OCI-LY1 (cell line): ENCODE results near the gene KIAA0040.

Experiments used
- H2AFZ ChIP-seq: fragments of 200-600 bp; sonication (generic), shearing (Covaris generic); 2 replicates; pipeline ENCODE4 v1.6.0; 2014; ENCODE audit warnings: antibody characterized with exemption, mild to moderate bottlenecking, low read length
- H3F3A ChIP-seq: fragments of 200-600 bp; sonication (generic), shearing (Covaris generic); 2 replicates; pipeline ENCODE4 v1.6.0; 2014; ENCODE audit warnings: mild to moderate bottlenecking, antibody characterized with exemption, low read length, moderate library complexity; ENCODE audit not compliant: insufficient read depth
- H3K27ac ChIP-seq: fragments of 200-600 bp; sonication (generic); 2 replicates; pipeline ENCODE4 v1.5.1; 2014; ENCODE audit warnings: low read length, mixed run types, mild to moderate bottlenecking, low read depth; ENCODE audit not compliant: poor library complexity, severe bottlenecking
- H3K27me3 ChIP-seq: fragments of 200-600 bp; sonication (generic); 2 replicates; pipeline ENCODE4 v1.6.0; 2014; ENCODE audit warnings: antibody characterized with exemption, mild to moderate bottlenecking, low read length, moderate library complexity; ENCODE audit not compliant: insufficient read depth
- H3K36me3 ChIP-seq: fragments of 200-600 bp; sonication (generic); 2 replicates; pipeline ENCODE4 v1.6.1; 2014; ENCODE audit warnings: mild to moderate bottlenecking, antibody characterized with exemption, low read length, moderate library complexity, mixed read lengths; ENCODE audit not compliant: insufficient read depth
- H3K4me1 ChIP-seq: fragments of 200-600 bp; sonication (generic); 2 replicates; pipeline ENCODE4 v1.5.1; 2014; ENCODE audit warnings: mild to moderate bottlenecking, low read length, moderate library complexity; ENCODE audit not compliant: insufficient read depth, severe bottlenecking
- H3K4me2 ChIP-seq: fragments of 200-600 bp; sonication (generic), shearing (Covaris generic); 2 replicates; pipeline ENCODE4 v1.6.1; 2014; ENCODE audit warnings: low read length
- H3K4me3 ChIP-seq: fragments of 200-600 bp; sonication (generic); 2 replicates; pipeline ENCODE4 v1.5.1; 2014; ENCODE audit warnings: low read length, low read depth, mild to moderate bottlenecking, mixed read lengths; ENCODE audit not compliant: poor library complexity, severe bottlenecking
- H3K79me2 ChIP-seq: fragments of 200-600 bp; shearing (Covaris generic); 2 replicates; pipeline ENCODE4 v1.6.1; 2016; ENCODE audit warnings: mixed run types, low read length, mixed read lengths; ENCODE audit not compliant: insufficient read depth
- H3K9ac ChIP-seq: fragments of 200-600 bp; sonication (generic), shearing (Covaris generic); 2 replicates; pipeline ENCODE4 v1.6.1; 2014; ENCODE audit warnings: mild to moderate bottlenecking, low read length, mixed read lengths
- H3K9me2 ChIP-seq: fragments of 200-600 bp; sonication (generic), shearing (Covaris generic); 2 replicates; pipeline ENCODE4 v1.6.1; 2014; ENCODE audit warnings: low read depth, mild to moderate bottlenecking, low read length, mixed read lengths
- H3K9me3 ChIP-seq: fragments of 200-600 bp; shearing (Covaris generic); 2 replicates; pipeline ENCODE4 v1.6.1; 2014; ENCODE audit warnings: low read length, mixed read lengths
- H4K20me1 ChIP-seq: fragments of 200-600 bp; sonication (generic), shearing (Covaris generic); 2 replicates; pipeline ENCODE4 v1.6.0; 2016; ENCODE audit warnings: mild to moderate bottlenecking, low read length; ENCODE audit not compliant: insufficient read depth
- EZH2 ChIP-seq: fragments of 200-600 bp; sonication (generic), shearing (Covaris generic); IDR thresholded peaks from 2 replicates; pipeline ENCODE4 v1.8.0; 2017; ENCODE audit warnings: borderline replicate concordance, mixed run types, mild to moderate bottlenecking, antibody characterized with exemption, low read length, moderate library complexity, mixed read lengths
- TF ChIP-seq, protein P1 (sequence below): fragments of 200-600 bp; sonication (generic), shearing (Covaris generic); IDR thresholded peaks from 2 replicates; pipeline ENCODE4 v1.5.1; 2017; ENCODE audit warnings: mild to moderate bottlenecking, antibody characterized with exemption, low read length, moderate library complexity, mixed read lengths

Gene KIAA0040

DNA sequence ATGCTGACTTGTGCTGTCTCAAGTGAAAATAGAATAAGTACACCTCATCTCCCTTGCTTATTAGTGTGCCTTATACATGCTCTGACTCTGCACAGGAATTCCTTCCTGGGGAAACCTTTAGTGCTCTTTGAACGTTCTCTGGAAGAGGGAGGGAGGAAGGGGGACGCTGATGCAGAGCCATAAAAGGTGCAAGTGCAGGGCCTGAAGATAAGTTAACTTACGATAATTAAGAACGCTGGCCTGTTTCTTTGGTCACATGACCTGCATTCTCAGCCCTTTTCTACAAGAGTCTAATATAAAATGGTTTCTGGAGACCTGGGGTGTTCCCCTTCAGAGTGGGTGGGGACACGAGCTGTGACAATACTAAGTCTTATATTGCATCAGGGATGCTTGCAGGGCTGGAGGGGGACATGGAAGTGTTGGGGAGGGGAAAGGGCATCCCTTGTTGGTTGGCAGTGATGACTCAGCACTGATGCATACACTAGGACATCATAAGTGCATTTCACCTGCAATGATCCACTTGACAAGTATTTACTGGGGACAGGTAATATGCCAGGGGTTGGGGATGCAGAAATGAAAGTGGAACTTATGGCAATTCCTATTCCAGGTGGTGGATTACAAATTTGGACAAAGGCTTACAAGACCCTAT is 26.3 kb upstream of the KIAA0040 start:
- H3F3A ChIP-seq = no peaks in the 10 kb centered on the region
- TF ChIP-seq EZH2 = no peak
- TF ChIP-seq, protein P1, sequence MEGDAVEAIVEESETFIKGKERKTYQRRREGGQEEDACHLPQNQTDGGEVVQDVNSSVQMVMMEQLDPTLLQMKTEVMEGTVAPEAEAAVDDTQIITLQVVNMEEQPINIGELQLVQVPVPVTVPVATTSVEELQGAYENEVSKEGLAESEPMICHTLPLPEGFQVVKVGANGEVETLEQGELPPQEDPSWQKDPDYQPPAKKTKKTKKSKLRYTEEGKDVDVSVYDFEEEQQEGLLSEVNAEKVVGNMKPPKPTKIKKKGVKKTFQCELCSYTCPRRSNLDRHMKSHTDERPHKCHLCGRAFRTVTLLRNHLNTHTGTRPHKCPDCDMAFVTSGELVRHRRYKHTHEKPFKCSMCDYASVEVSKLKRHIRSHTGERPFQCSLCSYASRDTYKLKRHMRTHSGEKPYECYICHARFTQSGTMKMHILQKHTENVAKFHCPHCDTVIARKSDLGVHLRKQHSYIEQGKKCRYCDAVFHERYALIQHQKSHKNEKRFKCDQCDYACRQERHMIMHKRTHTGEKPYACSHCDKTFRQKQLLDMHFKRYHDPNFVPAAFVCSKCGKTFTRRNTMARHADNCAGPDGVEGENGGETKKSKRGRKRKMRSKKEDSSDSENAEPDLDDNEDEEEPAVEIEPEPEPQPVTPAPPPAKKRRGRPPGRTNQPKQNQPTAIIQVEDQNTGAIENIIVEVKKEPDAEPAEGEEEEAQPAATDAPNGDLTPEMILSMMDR = no peak
- H3K27ac ChIP-seq = peak overlapping the region; percentile 39
- no peak overlapping the region; the same call in 1 of the 2 replicates for H3K4me2 ChIP-seq
- H3K9me2 ChIP-seq = no peaks in the 10 kb centered on the region
- H2AFZ ChIP-seq = no peak overlapping the region
- H3K9ac ChIP-seq = no peak overlapping the region
- peaks cover 24% of the 10 kb centered on the region for H3K4me1 ChIP-seq
- no peaks in the 10 kb centered on the region for H4K20me1 ChIP-seq
- H3K36me3 ChIP-seq = no peaks in the 10 kb centered on the region
- H3K9me3 ChIP-seq = no peaks in the 10 kb centered on the region
- H3K27me3 ChIP-seq = no peaks in the 10 kb centered on the region
- H3K4me3 ChIP-seq = no peak overlapping the region
- no peaks in the 10 kb centered on the region for H3K79me2 ChIP-seq

DNA sequence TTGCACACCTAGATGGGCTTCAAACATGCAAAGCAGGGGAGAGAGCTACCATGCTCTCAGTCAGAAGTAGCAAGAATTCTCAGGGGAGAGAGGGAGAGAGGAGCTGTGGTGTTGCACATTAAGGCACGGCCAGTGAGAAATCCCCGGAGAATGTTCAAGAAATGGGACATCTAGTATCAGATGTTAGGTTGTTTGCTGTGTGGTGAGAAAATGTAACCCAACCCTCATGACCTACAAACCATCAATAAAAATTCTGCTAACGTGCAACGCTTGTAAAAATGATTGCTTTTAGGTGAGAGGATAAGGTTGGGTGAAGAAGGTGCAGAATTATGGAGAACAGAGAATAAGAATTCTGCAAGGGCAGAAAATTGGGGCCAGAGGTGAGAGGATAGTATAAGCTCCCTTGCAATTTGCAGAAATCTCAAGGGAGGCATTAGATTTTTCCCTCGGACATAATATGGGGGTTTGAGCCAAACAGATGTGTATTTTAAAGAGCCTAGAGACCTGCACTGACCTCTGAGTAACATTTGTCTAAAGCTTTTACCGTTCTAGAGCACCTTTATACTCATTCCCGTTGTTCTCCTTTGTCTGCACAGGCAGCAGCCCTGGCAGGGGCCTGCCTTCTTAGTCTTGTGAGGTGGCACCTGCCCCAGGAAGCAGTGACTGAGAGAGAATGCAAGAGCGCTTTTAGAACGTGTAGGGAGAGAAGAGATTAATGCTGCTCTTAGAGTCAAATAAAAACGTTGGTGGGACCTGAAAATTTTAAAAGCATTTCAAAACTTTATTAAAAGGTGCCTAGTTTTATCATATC is 25.4 kb upstream of the KIAA0040 start:
- Histone ChIP-seq H3K36me3 (no peaks in the 10 kb centered on the region), H3K27me3 (no peaks in the 10 kb centered on the region), H4K20me1 (no peaks in the 10 kb centered on the region), H3K27ac (peak overlapping the region; percentile 39), H3K9me2 (no peaks in the 10 kb centered on the region), H3K4me2 (peak overlapping the region; percentile 19; the same call in 1 of the 2 replicates), H2AFZ (no peak overlapping the region), H3K4me3 (no peak overlapping the region), H3K4me1 (peaks cover 24% of the 10 kb centered on the region), H3K79me2 (no peaks in the 10 kb centered on the region), H3K9me3 (no peaks in the 10 kb centered on the region), H3K9ac (no peak overlapping the region), H3F3A (no peaks in the 10 kb centered on the region)
- no peak for TF ChIP-seq EZH2
- TF ChIP-seq, protein P1 = no peak

DNA sequence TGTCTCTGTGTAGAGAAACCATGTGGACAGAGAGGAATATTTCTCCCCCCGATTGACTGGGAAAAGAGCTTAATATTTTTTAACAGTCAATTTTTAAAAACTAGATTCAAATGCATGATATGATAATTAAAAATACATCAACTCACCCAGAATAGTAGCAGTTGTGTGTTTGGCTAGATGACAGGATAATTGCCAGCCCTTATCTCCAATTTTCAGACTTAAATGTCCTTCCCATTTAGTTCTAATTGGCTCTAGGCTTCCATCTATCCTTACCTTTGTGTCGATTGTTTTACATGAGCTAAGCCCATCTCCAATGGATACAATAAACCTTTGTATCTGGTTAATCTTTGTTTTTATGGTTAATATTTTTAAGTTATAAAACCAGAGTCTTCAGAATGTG is 23.9 kb upstream of the KIAA0040 start:
- no peaks in the 10 kb centered on the region for H3K9me3 ChIP-seq
- H3K4me2 ChIP-seq = no peak overlapping the region
- H3K9me2 ChIP-seq = no peaks in the 10 kb centered on the region
- no peaks in the 10 kb centered on the region for H3K27me3 ChIP-seq
- H3K4me1 ChIP-seq = peaks cover 24% of the 10 kb centered on the region
- no peak overlapping the region for H3K4me3 ChIP-seq
- H3K36me3 ChIP-seq = no peaks in the 10 kb centered on the region
- H4K20me1 ChIP-seq = no peaks in the 10 kb centered on the region
- H3K79me2 ChIP-seq = no peaks in the 10 kb centered on the region
- H3K27ac ChIP-seq = no peak overlapping the region
- TF ChIP-seq EZH2 = no peak
- TF ChIP-seq, protein P1 = no peak
- H3K9ac ChIP-seq = no peak overlapping the region
- H3F3A ChIP-seq = no peaks in the 10 kb centered on the region
- no peak overlapping the region for H2AFZ ChIP-seq
